ENCODE measurements around the gene LGI4.

DNA sequence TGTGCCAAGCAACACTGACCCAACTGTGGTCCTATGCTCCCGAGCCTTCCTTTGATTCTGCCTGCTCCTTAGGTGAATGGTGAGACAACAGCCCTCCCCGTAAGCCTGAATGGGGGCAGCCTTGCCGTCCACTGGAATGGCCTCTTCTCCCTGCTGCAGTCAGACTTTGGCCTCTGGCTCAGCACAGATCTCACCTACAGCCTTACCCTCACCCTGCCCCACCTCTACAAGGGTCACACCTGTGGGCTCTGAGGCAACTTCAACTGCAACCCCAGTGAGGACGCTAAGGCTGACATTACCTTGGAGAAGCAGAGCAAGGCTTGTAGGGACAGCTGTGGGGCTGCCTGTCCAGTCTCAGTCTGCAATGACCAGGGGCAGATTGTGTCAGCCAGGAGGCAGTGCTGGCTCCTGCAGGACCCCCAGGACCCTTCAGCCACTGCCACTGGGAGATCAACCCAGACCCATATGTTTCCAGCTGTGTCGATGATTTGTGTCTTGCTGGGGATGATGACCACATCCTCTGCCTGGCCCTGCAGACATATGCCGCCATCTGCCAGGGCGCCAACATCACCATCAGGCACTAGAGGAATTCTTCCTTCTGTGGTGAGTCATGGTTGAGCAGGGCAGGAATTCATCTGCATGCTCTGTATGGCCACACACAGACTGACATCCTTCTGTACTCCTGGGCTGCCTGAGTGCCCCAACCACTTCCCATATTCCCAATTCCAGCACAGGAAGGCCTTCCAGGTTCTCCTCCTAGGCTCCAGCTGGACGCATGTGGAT is 46.5 kb downstream of the LGI4 start:
- TF ChIP-seq POLR2A (IDR thresholded peaks at IDR 0.05) = no peak
- TF ChIP-seq CTCF (IDR thresholded peaks at IDR 0.05 in 4 of 5, conservative IDR thresholded peaks at IDR 0.05 in 1 of 5) = no peak

Measured in gastrocnemius medialis (tissue), 4 donors.